Measurements from ENCODE around the gene TRIM6.
A peak's percentile ranks its signal among the peaks of the same experiment; 100 is the strongest.
"Not testable (repeated sequence)": the region's sequence is repeated elsewhere in the genome, so short reads cannot be mapped to it uniquely, and the experiment has no call there.

The TRIM6 gene

GRCh38 chr11:5605849-5606248, 9.4 kb downstream of the TRIM6 start:
- no peak for DNase-seq

DNA sequence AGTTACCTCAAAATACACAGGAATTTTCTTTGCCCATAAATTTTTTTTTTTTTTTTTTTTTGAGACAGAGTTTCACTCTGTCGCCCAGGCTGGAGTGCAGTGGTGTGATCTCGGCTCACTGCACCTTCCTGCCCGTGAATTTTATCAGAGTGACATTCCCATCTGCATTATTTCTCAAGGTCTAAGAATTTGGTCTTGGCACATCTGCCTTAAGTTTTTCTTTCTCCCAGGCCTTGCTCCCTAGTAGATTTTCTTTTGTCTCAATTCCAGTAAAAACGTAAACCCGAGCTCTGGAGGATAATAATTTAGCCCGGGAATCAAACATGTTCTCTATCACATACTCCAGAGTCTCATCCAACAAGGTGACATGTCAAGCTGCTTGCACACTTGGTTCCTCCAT, 12.4 kb downstream of the TRIM6 start:
- no peak for DNase-seq

- DNase-seq, result no peak
Observed at GRCh38 chr11:5610446-5610845, 14.0 kb downstream of the TRIM6 start.

GRCh38 chr11:5611627-5612026, 15.2 kb downstream of the TRIM6 start:
- DNase-seq, result no peak

DNA sequence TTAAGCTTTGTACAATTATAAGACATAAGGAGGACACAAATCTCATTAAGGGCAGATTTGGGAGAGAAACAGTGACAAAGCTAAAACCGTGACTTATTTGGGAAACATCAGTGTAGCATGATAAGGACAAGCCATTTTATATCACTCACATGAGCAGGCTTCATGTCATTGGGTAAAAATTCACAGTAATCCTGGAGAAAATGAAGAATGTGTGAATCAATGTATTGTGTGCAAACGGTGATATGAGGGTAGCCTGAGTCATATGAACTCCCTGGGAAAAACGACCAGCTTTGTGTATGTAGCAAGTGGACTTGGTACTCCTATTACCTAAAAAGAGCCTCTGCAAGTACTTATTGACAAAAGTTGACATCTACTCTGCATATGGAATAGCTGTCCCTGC, 22.4 kb downstream of the TRIM6 start:
- no peak for DNase-seq

DNA sequence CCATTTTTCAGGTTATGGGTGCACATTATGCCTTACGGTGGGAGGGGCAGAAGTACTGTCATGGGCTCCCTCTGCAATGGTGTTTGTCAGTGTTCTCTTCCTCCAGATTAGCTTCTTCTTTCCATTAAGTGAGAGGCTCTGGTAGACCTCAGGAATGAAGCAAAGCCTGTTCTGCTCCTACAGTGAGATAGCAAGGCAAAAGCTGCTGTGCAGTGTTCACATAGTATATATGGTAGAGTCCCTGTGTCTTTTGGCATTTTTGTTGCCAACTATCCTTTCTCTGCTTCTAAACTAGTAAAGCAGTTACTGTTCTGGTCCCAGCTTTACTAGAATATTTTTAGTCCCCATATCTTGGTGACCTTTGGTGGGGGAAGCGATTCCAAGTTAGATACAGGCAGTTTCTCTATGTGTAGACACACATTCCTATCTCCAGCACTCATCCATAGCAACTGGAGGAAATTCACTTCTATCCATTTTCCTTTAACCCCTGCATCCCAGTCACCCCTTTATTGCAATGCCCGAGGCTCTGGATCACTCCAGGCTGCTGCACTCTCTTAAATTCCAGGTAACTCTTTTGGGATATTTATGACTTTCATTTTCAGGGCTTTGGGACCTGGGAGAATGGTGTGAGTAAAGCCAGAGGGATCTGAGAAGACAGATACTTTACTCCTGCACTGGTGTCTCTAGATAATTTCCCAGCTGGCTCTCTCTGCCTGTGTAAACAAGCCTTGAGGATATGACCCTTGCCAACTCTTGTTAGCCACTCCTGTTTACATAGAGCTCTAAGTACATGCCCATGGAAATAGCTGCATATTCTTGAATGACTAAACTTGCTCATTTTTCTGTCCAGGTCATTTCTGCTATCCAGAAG, 24.4 kb downstream of the TRIM6 start:
- no peak for DNase-seq

DNA sequence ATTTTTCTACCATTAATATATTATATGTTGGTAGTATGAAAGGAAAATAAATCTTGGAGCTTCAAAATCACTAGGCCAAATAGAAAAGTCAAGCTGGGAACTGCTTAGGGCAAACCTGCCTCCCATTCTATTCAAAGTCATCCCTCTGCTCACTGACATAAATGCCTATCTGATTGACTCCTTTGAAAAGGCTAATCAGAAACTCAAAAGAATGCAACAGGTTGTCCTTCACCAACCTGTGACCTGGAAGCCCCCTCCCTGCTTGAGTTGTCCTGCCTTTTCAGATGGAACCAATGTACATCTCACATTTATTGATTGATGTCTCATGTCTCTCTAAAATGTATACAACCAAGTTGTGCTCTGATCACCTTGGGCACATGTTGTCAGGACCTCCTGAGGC, 25.1 kb downstream of the TRIM6 start:
- no peak for DNase-seq

DNA sequence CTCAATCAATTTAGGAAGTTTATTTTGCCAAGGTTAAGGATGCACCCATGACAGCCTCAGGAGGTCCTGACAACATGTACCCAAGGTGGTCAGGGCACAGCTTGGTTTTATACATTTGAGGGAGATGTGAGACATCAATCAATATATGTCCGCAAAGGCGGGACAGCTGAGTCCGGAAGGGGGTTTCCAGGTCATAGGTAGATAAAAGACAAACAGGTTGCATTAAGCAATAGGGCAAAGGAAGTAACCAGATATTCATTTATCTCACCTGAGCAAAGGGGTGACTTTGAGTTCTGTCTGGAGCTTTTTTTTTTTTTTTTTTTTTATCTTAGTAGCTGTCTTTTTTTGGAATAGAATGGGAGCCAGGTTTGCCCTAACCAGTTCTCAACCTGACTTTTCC, 26.4 kb downstream of the TRIM6 start:
- no peak for DNase-seq

GRCh38 chr11:5624489-5625279, 28.2 kb downstream of the TRIM6 start, which contains the start of gene TRIM34:
Gene TRIM34, plus strand, starts transcription at chr11:5625001. Its CDS starts 7,331 bp downstream, at chr11:5632332.
- DNase-seq, result peak; percentile 54

GRCh38 chr11:5625281-5625680, 28.8 kb downstream of the TRIM6 start:
- no peak for DNase-seq

DNA sequence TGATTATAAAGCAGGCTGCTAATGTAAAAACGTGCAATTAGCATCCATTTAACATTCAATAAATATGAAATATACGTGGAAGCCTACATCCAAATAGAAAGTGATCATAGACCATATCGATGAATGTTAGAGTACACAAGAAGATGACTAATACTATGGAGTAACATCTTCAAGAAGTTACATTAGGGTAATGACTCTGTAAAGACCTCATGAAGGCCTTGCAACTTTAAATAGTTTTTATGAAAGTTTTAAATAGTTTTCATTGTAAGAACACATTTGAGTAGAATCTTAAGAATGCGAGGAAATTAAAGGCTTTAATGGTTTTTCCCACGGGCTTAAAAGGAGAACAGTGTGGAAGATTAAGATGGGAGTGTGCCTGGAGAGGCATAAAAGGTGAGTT, 29.8 kb downstream of the TRIM6 start:
- no peak for DNase-seq

DNA sequence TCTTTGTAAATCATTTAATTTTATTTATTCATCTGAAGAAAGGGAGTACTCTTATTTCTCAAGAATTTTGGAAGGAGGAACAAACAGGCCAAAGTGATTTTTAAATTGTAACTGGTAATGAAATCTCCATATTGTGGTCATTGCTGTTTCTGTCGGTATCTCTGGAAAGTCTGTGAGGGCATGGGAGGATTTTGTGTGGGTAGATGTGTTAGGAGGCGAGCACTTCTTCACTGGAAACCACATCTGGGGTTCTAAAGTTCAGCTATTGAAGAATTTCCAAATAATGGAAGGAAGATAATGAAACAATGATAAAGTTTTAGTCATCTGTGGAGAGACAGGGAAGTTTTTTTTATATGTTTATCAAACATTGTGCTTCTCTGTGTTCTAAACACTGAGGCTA, 35.0 kb downstream of the TRIM6 start:
- no peak for DNase-seq

DNA sequence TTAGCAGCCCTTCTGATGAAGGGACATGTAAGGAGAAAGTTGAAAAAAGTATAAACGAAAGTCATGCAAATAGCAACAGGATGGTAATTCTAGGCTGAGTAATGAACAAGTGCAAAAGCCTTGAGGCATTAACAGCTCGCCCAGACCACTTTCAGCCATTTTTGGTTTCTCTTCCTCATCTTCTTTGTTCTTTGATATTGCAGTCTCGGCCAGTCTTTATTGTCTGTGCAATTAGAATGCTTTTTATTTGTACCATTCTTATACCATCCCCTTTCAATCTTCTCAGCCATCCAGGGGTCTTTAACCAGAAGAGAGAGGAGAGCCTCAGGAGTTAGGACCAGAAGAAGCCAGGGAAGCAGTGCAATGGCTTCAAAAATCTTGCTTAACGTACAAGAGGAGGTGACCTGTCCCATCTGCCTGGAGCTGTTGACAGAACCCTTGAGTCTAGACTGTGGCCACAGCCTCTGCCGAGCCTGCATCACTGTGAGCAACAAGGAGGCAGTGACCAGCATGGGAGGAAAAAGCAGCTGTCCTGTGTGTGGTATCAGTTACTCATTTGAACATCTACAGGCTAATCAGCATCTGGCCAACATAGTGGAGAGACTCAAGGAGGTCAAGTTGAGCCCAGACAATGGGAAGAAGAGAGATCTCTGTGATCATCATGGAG, 35.7 kb downstream of the TRIM6 start:
- no peak for DNase-seq

- DNase-seq, result no peak
Observed at GRCh38 chr11:5639953-5640352, 43.5 kb downstream of the TRIM6 start.

DNA sequence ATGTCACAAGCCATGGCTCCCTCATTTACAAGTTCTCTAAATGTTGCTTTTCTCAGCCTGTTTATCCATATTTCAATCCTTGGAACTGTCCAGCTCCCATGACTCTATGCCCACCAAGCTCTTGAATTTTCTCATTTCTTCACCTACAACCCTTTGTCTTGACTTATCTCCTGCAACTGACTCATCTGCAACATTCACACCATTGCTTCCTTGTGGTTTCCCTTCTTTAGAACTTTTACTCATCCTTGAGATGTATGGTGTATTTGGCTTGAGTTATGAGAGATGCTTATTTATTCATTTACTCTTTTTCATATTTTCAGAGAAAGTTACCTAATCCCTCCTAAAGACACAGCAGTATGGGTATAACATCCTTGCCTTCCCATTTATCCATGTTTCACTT, 47.1 kb downstream of the TRIM6 start:
- no peak for DNase-seq

DNA sequence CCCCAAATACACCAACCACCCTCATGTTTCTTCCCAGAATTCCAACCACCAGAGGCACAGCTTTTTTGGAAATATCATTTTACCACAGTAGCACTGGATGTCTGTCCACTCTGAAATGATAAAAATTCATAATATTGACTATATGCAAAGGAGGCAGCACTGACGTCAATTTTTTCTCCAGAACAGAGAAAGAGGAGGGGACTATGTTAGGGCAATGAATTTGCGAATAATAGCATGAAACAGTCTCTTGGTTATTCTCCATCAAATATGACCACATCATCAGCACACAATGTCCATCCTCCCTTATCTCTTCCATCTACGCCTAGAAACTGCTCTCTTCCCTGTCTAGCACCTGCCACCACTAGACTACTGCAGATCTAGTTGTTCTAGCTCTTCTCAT, 49.7 kb downstream of the TRIM6 start:
- no peak for DNase-seq

- DNase-seq, result no peak
Observed at GRCh38 chr11:5655474-5655873, 59.0 kb downstream of the TRIM6 start.

- DNase-seq, result not testable (repeated sequence)
Observed at GRCh38 chr11:5656956-5657355, 60.5 kb downstream of the TRIM6 start.

- no peak for DNase-seq
Observed at GRCh38 chr11:5658318-5658717, 61.9 kb downstream of the TRIM6 start.
